C4-2B (cell line): ENCODE data around the gene ATP10D.

Experiments
- ZFX ChIP-seq: fragments of 450-650 bp; IDR thresholded peaks from 2 replicates; pipeline ENCODE4 v1.6.1; 2017
- TF ChIP-seq, protein P1 (sequence below): fragments of 450-650 bp; conservative IDR thresholded peaks from 2 replicates; pipeline ENCODE4 v1.5.1; 2017; ENCODE audit warnings: mild to moderate bottlenecking

DNA sequence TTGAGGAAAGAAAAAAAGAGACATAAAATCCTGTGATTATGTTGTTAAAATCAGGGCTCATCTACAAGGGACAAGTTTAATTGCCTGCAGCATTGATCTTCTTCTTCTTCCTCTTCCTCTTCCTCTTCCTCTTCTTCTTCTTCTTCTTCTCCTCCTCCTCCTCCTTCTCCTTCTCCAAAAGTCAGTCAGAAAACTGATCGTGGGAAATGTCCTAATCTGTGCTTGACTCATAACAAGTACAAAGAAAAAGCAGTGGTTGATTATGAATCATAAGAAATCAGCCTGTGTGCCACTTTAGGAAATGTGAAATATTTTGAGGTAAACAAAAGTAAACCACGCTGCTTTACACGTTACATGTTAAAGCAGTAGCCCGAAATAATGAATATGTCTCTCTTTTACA, 2.7 kb upstream of the ATP10D start:
- TF ChIP-seq, protein P1, sequence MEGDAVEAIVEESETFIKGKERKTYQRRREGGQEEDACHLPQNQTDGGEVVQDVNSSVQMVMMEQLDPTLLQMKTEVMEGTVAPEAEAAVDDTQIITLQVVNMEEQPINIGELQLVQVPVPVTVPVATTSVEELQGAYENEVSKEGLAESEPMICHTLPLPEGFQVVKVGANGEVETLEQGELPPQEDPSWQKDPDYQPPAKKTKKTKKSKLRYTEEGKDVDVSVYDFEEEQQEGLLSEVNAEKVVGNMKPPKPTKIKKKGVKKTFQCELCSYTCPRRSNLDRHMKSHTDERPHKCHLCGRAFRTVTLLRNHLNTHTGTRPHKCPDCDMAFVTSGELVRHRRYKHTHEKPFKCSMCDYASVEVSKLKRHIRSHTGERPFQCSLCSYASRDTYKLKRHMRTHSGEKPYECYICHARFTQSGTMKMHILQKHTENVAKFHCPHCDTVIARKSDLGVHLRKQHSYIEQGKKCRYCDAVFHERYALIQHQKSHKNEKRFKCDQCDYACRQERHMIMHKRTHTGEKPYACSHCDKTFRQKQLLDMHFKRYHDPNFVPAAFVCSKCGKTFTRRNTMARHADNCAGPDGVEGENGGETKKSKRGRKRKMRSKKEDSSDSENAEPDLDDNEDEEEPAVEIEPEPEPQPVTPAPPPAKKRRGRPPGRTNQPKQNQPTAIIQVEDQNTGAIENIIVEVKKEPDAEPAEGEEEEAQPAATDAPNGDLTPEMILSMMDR: no peak
- no peak for TF ChIP-seq ZFX
